Peyer's patch (tissue), 4 donors: Measurements from ENCODE around the gene CNKSR3. TPM values are rescaled to one million over a fixed set of nuclear protein-coding genes. Genes with fewer than 3 reads are reported as not detected.

ENCODE experiments used
- DNase-seq, 3 donors: peaks; one replicate each; pipeline ENCODE4 v3.0.0-alpha.2; 2017 to 2019
- H3K27ac ChIP-seq, 4 donors: fragments of 200-600 bp; sonication (generic); one replicate each; pipeline ENCODE4 v1.5.1; 2016 to 2019
- H3K27me3 ChIP-seq, 2 donors: fragments of 200-600 bp; sonication (generic); one replicate each; pipeline ENCODE4 v1.5.1; 2019
- H3K36me3 ChIP-seq, 3 donors: fragments of 200-600 bp; sonication (generic); one replicate each; pipeline ENCODE4 v1.5.1; 2016 to 2019
- H3K4me1 ChIP-seq, 4 donors: fragments of 200-600 bp; sonication (generic); one replicate each; pipeline ENCODE4 v1.5.1; 2016 to 2019
- H3K4me3 ChIP-seq, 4 donors: fragments of 200-600 bp; sonication (generic); 1 replicate in 3 of 4; 2 replicates in 1 of 4; pipeline ENCODE4 v1.5.1; 2016 to 2019; ENCODE audit warnings: mild to moderate bottlenecking in 1 of 4
- H3K9me3 ChIP-seq, 4 donors: fragments of 200-600 bp; sonication (generic); one replicate each; pipeline ENCODE4 v1.5.1; 2016 to 2019; ENCODE audit warnings: mild to moderate bottlenecking in 1 of 4
- POLR2A ChIP-seq, 2 donors: fragments of 450-650 bp; IDR thresholded peaks; one replicate each; pipeline ENCODE4 v1.5.1; 2017; ENCODE audit warnings: antibody characterized with exemption in 2 of 2, mild to moderate bottlenecking in 2 of 2, moderate library complexity in 2 of 2
- total RNA-seq, 4 donors: library from RNA; depleted of rRNA; stranded (reverse); fragments of >200 nt; gene quantifications; one replicate each; pipeline ENCODE4 v1.1.0, GENCODE V29; 2016
- TF ChIP-seq, protein P1 (sequence below), 6 experiments: fragments of 450-650 bp in 4 of 6; fragments of 200-600 bp in 2 of 6; sonication (generic) in 1 of 6; IDR thresholded peaks; one replicate each; pipeline ENCODE4 v1.5.1; 2017 to 2019; ENCODE audit warnings: antibody characterized with exemption in 6 of 6, mild to moderate bottlenecking in 3 of 6, moderate library complexity in 1 of 6

CNKSR3 gene
- total RNA-seq, 4 donors from 2014 or later: 29.6 to 34.5 (median 30.1) TPM

DNA sequence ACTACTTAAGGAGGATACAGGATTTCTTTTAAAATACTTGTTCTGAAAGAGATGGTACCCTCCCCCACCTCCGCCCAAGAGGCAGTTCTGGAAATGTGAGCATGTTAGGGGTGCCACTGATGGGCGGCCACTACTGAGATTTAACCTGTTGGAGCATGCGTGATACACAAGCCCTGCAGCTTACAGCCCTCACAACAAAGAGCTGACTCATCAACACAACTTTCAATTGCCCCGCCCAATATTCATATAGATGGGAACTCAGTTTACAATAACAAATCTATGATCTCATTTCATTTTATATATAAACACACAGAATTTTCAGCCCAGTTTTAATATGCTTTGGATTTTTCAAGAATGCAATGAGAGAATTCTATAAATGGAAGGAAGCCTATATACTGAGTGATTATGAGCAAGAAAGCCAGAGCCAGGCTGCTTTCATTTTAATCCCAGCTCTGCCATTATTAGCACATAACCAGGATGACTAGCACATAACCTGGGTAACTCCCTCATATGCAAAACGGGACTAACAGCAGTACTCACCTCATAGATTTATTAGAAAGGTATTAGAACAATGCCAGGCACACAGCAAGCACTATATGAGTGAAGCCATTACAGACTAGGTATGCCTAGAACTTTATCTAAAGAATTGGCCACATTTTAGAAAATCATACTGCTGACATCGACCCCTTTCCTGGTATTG, 108.3 kb downstream of the CNKSR3 start:
- Histone ChIP-seq H3K9me3 (no peaks in the 10 kb centered on the region), H3K27ac (no peak overlapping the region), H3K4me3 (no peak overlapping the region), H3K4me1 (no peaks in the 10 kb centered on the region), H3K36me3 (peaks cover 0 to 28% (median 0%) of the 10 kb centered on the region in 3 donors), H3K27me3 (no peaks in the 10 kb centered on the region)
- TF ChIP-seq, protein P1, sequence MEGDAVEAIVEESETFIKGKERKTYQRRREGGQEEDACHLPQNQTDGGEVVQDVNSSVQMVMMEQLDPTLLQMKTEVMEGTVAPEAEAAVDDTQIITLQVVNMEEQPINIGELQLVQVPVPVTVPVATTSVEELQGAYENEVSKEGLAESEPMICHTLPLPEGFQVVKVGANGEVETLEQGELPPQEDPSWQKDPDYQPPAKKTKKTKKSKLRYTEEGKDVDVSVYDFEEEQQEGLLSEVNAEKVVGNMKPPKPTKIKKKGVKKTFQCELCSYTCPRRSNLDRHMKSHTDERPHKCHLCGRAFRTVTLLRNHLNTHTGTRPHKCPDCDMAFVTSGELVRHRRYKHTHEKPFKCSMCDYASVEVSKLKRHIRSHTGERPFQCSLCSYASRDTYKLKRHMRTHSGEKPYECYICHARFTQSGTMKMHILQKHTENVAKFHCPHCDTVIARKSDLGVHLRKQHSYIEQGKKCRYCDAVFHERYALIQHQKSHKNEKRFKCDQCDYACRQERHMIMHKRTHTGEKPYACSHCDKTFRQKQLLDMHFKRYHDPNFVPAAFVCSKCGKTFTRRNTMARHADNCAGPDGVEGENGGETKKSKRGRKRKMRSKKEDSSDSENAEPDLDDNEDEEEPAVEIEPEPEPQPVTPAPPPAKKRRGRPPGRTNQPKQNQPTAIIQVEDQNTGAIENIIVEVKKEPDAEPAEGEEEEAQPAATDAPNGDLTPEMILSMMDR (IDR thresholded peaks at IDR 0.05): no peak
- TF ChIP-seq POLR2A (IDR thresholded peaks at IDR 0.05): no peak
- no peak for DNase-seq

DNA sequence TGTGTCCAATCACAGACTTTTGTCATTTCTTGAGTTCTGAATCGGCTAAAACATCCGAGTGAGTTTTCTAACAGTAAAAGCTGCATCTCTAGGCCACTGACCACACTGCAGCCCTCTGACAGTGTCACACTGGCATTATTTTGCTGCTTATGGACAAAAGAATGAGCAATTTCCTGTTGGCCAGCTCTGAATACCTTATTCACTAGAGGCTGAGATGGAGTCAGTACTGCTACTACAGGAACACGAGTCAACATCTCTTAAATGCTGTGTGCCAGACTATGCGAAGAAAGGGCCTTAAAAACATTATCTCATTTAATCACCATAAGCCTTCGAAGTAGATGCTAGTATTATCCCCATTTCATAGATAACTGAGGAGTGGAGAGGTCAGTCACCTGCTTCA, 111.4 kb downstream of the CNKSR3 start:
- Histone ChIP-seq H3K36me3 (peaks cover 0 to 12% (median 0%) of the 10 kb centered on the region in 3 donors), H3K4me1 (no peaks in the 10 kb centered on the region), H3K27me3 (no peaks in the 10 kb centered on the region), H3K27ac (no peak overlapping the region), H3K4me3 (no peak overlapping the region), H3K9me3 (no peaks in the 10 kb centered on the region)
- TF ChIP-seq POLR2A (IDR thresholded peaks at IDR 0.05): no peak
- TF ChIP-seq, protein P1 (IDR thresholded peaks at IDR 0.05): no peak
- DNase-seq: no peak

DNA sequence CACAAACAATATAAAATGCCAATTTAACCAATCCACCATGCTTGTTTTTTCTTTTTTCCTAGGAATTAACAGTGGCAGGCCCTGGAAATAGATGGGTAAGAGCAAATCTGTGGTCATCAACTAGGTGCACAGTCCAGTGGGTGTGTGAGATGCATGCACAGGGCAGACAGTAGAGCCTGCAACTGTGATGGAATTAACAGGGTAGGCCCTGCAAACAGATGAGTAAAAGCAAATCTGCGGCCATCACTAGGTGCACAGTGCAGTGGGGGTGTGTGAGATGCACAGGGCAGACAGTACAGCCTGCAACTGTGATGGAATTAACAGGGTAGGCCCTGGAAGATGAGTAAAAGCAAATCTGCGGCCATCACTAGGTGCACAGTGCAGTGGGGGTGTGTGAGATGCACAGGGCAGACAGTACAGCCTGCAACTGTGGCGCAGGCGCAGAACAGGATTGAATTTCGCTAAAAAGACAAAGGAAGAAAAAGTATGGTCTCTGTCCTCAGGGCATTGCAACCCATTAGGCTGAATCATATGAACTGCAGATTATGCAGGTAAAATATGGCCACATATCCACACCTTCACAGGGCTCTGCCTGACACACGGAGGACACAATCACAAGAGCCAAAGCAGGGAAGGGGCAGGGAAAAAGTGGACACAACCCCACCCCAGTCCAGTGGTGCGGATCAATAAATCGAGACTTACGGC, 112.8 kb downstream of the CNKSR3 start:
- no peak for DNase-seq

DNA sequence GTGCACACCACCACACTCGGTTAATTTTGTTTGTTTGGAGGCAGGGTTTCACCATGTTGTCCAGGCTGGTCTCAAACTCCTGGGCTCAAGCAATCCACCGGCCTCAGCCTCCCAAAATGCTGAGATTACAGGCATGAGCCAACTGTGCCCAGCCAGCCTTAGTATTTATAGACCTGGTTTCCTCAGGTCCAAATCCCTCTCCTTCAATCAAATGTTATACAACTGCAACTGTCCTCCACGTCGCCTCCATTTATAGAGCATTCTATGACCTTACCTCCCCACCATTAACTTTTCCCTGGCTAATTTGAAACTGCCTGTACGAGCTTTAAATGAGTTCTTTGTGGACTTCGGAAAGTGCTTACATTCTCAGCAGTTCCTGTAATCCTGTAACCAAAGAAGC, 114.6 kb downstream of the CNKSR3 start:
- Histone ChIP-seq H3K27me3 (no peaks in the 10 kb centered on the region), H3K27ac (no peak overlapping the region), H3K9me3 (no peaks in the 10 kb centered on the region), H3K4me3 (no peak overlapping the region), H3K4me1 (no peaks in the 10 kb centered on the region), H3K36me3 (peaks cover 0 to 1% (median 0%) of the 10 kb centered on the region in 3 donors)
- TF ChIP-seq, protein P1 (IDR thresholded peaks at IDR 0.05): no peak
- TF ChIP-seq POLR2A (IDR thresholded peaks at IDR 0.05): no peak
- DNase-seq: no peak

More for the DNA sequence above, 112.8 kb downstream of the CNKSR3 start:
- H3K36me3 ChIP-seq: peaks cover 0 to 12% (median 0%) of the 10 kb centered on the region in 3 donors
- H3K27ac ChIP-seq: no peak overlapping the region
- TF ChIP-seq POLR2A (IDR thresholded peaks at IDR 0.05): no peak
- TF ChIP-seq, protein P1 (IDR thresholded peaks at IDR 0.05): no peak
- no peaks in the 10 kb centered on the region for H3K27me3 ChIP-seq
- no peaks in the 10 kb centered on the region for H3K4me1 ChIP-seq
- no peaks in the 10 kb centered on the region for H3K9me3 ChIP-seq
- no peak overlapping the region for H3K4me3 ChIP-seq

DNA sequence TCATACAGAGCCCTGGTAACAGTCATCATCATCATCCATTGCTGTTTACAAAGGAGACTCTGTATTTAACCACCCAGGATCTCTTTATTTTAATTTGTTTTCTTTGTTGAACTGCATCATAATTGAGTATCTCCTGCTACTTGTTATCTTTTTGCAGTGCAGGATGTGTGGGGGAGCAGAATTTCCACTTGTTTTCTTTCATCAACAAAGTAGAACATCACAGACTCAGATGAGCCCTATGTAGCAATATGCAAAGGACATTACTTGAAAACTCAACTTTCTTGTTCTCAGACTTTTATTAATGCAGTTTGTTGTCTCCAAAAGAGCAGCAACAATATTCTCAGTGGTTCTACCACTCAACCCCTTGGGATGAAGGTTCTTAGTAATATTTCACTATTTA, 115.2 kb downstream of the CNKSR3 start:
- no peaks in the 10 kb centered on the region for H3K27me3 ChIP-seq
- DNase-seq: no peak
- H3K36me3 ChIP-seq: no peaks in the 10 kb centered on the region
- no peak overlapping the region for H3K4me3 ChIP-seq
- no peaks in the 10 kb centered on the region for H3K9me3 ChIP-seq
- H3K4me1 ChIP-seq: no peaks in the 10 kb centered on the region
- TF ChIP-seq, protein P1 (IDR thresholded peaks at IDR 0.05): no peak
- TF ChIP-seq POLR2A (IDR thresholded peaks at IDR 0.05): no peak
- no peak overlapping the region for H3K27ac ChIP-seq
